ENCODE measurements around the gene OR10V1.

OR10V1 gene

GRCh38 chr11:59754494-59754858 lies 40.8 kb upstream of the OR10V1 start:
- DNase-seq (ENCODE audit: insufficient read length, low spot score) (peak; percentile 31), FAIRE-seq (peak; percentile 13)
- TF ChIP-seq POLR2A (IDR thresholded peaks at IDR 0.05; ENCODE audit: low read depth, low read length) (no peak), POLR2AphosphoS5 (IDR thresholded peaks at IDR 0.05; ENCODE audit: low read depth, low read length) (no peak), SPI1 (IDR thresholded peaks at IDR 0.05; ENCODE audit: low read depth, low read length) (no peak), PAX5 (IDR thresholded peaks at IDR 0.05; ENCODE audit: insufficient read depth, low read length, severe bottlenecking) (no peak), POU2F2 (IDR thresholded peaks at IDR 0.05; ENCODE audit: low read depth, low read length) (no peak), TAF1 (IDR thresholded peaks at IDR 0.05; ENCODE audit: low read depth, low read length) (no peak)

DNA sequence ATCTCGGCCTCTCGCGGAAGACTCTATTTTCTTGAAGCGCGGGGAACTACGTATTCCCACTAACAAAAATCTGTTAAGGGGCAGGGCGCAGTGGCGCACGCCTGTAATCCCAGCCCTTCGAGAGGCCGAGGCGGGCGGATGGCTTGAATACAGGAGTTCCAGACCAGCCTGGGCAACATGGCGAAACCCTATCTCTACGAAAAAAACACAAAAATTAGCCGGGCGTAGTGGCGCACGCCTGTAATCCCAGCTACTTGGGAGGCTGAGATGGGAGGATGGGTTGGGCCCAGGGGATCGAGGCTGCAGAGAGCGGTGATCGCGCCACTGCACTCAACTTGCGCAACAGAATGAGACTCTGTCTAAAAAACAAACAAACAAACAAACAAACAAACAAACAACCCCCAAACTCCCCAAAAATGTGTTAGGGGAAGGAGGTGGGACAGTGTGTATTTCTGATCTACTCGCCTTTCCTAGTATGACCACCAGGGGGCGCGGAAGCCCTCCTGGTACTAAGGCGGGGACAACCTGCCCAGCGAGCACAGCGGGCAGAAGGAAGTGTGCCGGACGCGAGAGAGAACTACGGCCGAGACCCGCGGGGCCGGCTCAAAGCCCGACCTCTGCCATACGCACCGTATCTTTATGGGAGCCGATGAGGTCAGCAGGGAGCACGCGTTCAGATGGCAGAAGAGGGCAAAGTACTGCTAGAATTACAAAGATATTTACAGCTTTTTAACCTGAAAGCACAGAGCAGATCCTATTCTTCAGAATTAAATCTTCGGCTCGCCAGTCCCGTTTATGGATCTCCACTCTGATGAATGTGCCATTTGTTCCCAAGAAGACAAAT lies 40.2 kb upstream of the OR10V1 start:
- peak; percentile 84 for DNase-seq (ENCODE audit: insufficient read length, low spot score)
- no peak for TF ChIP-seq TAF1 (IDR thresholded peaks at IDR 0.05; ENCODE audit: low read depth, low read length)
- no peak for TF ChIP-seq POLR2AphosphoS5 (IDR thresholded peaks at IDR 0.05; ENCODE audit: low read depth, low read length)
- TF ChIP-seq PAX5 (IDR thresholded peaks at IDR 0.05; ENCODE audit: insufficient read depth, low read length, severe bottlenecking), result no peak
- no peak for TF ChIP-seq POLR2A (IDR thresholded peaks at IDR 0.05; ENCODE audit: low read depth, low read length)
- no peak for TF ChIP-seq POU2F2 (IDR thresholded peaks at IDR 0.05; ENCODE audit: low read depth, low read length)
- TF ChIP-seq SPI1 (IDR thresholded peaks at IDR 0.05; ENCODE audit: low read depth, low read length), result no peak
- FAIRE-seq, result peak; percentile 98

GRCh38 chr11:59746111-59746510 lies 32.5 kb upstream of the OR10V1 start:
- FAIRE-seq, result no peak
- DNase-seq (ENCODE audit: insufficient read length, low spot score), result no peak
- TF ChIP-seq SPI1 (IDR thresholded peaks at IDR 0.05; ENCODE audit: low read depth, low read length) (no peak), POLR2AphosphoS5 (IDR thresholded peaks at IDR 0.05; ENCODE audit: low read depth, low read length) (no peak), POLR2A (IDR thresholded peaks at IDR 0.05; ENCODE audit: low read depth, low read length) (no peak), TAF1 (IDR thresholded peaks at IDR 0.05; ENCODE audit: low read depth, low read length) (no peak), PAX5 (IDR thresholded peaks at IDR 0.05; ENCODE audit: insufficient read depth, low read length, severe bottlenecking) (no peak)

- no peak for FAIRE-seq
- DNase-seq (ENCODE audit: insufficient read length, low spot score), result no peak
- TF ChIP-seq POLR2A (IDR thresholded peaks at IDR 0.05; ENCODE audit: low read depth, low read length), result no peak
- no peak for TF ChIP-seq POLR2AphosphoS5 (IDR thresholded peaks at IDR 0.05; ENCODE audit: low read depth, low read length)
- TF ChIP-seq TAF1 (IDR thresholded peaks at IDR 0.05; ENCODE audit: low read depth, low read length), result no peak
- TF ChIP-seq POU2F2 (IDR thresholded peaks at IDR 0.05; ENCODE audit: low read depth, low read length), result no peak
- no peak for TF ChIP-seq PAX5 (IDR thresholded peaks at IDR 0.05; ENCODE audit: insufficient read depth, low read length, severe bottlenecking)
- no peak for TF ChIP-seq SPI1 (IDR thresholded peaks at IDR 0.05; ENCODE audit: low read depth, low read length)
Measured at GRCh38 chr11:59730896-59731565, 17.4 kb upstream of the OR10V1 start.

GRCh38 chr11:59729834-59730233 lies 16.2 kb upstream of the OR10V1 start:
- no peak for DNase-seq (ENCODE audit: insufficient read length, low spot score)
- TF ChIP-seq POLR2A (IDR thresholded peaks at IDR 0.05; ENCODE audit: low read depth, low read length) (no peak), POU2F2 (IDR thresholded peaks at IDR 0.05; ENCODE audit: low read depth, low read length) (no peak), POLR2AphosphoS5 (IDR thresholded peaks at IDR 0.05; ENCODE audit: low read depth, low read length) (no peak), PAX5 (IDR thresholded peaks at IDR 0.05; ENCODE audit: insufficient read depth, low read length, severe bottlenecking) (no peak), SPI1 (IDR thresholded peaks at IDR 0.05; ENCODE audit: low read depth, low read length) (no peak), TAF1 (IDR thresholded peaks at IDR 0.05; ENCODE audit: low read depth, low read length) (no peak)
- FAIRE-seq, result no peak

DNA sequence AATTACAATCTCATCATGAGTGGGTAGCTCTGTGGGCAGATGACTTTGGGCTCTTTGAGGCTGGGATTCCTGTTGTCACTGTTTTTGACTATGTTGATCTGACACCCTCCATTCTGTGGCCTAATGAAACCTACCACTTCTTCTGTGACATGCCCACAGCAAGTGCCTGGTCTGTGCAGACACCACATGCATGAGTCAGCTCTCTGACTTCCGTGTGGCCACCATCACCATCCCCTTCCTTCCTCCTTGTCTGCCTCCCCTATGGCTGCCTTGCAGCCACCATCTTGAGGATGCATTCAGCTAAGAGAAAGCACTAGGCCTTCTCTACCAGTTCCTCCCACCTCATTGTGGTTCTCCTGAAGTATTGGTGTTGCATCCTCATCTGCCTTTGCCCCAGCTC lies 15.3 kb upstream of the OR10V1 start:
- FAIRE-seq (no peak), DNase-seq (ENCODE audit: insufficient read length, low spot score) (no peak)
- no peak for TF ChIP-seq PAX5 (IDR thresholded peaks at IDR 0.05; ENCODE audit: insufficient read depth, low read length, severe bottlenecking)
- TF ChIP-seq POLR2AphosphoS5 (IDR thresholded peaks at IDR 0.05; ENCODE audit: low read depth, low read length), result no peak
- TF ChIP-seq SPI1 (IDR thresholded peaks at IDR 0.05; ENCODE audit: low read depth, low read length), result no peak
- no peak for TF ChIP-seq POU2F2 (IDR thresholded peaks at IDR 0.05; ENCODE audit: low read depth, low read length)
- TF ChIP-seq POLR2A (IDR thresholded peaks at IDR 0.05; ENCODE audit: low read depth, low read length), result no peak
- TF ChIP-seq TAF1 (IDR thresholded peaks at IDR 0.05; ENCODE audit: low read depth, low read length), result no peak

DNA sequence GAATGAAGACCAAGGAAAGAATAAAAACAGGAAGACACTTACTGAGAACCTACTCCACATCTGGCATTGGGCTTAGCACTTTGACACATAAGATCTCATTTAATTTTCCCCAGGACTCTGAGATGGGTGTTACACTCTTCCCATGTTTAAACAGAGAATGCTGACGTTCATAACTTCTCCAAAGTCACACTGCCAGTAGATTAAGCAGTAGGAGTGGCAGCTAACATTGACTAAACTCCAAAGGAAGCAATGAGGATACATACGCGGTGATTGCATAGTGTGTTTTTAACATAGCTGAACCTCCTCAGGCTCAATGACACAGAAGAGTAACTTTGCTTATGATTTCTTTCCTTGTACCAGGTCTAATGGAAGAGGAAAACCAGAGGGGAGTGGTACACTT lies 14.5 kb upstream of the OR10V1 start:
- no peak for DNase-seq (ENCODE audit: insufficient read length, low spot score)
- TF ChIP-seq TAF1 (IDR thresholded peaks at IDR 0.05; ENCODE audit: low read depth, low read length) (no peak), POLR2AphosphoS5 (IDR thresholded peaks at IDR 0.05; ENCODE audit: low read depth, low read length) (no peak), POU2F2 (IDR thresholded peaks at IDR 0.05; ENCODE audit: low read depth, low read length) (no peak), SPI1 (IDR thresholded peaks at IDR 0.05; ENCODE audit: low read depth, low read length) (no peak), PAX5 (IDR thresholded peaks at IDR 0.05; ENCODE audit: insufficient read depth, low read length, severe bottlenecking) (no peak), POLR2A (IDR thresholded peaks at IDR 0.05; ENCODE audit: low read depth, low read length) (no peak)
- FAIRE-seq, result no peak

GRCh38 chr11:59727426-59727825 lies 13.8 kb upstream of the OR10V1 start:
- DNase-seq (ENCODE audit: insufficient read length, low spot score) (no peak), FAIRE-seq (no peak)
- TF ChIP-seq SPI1 (IDR thresholded peaks at IDR 0.05; ENCODE audit: low read depth, low read length), result no peak
- no peak for TF ChIP-seq POLR2AphosphoS5 (IDR thresholded peaks at IDR 0.05; ENCODE audit: low read depth, low read length)
- TF ChIP-seq TAF1 (IDR thresholded peaks at IDR 0.05; ENCODE audit: low read depth, low read length), result no peak
- TF ChIP-seq POU2F2 (IDR thresholded peaks at IDR 0.05; ENCODE audit: low read depth, low read length), result no peak
- TF ChIP-seq POLR2A (IDR thresholded peaks at IDR 0.05; ENCODE audit: low read depth, low read length), result no peak
- no peak for TF ChIP-seq PAX5 (IDR thresholded peaks at IDR 0.05; ENCODE audit: insufficient read depth, low read length, severe bottlenecking)

- FAIRE-seq (no peak), DNase-seq (ENCODE audit: insufficient read length, low spot score) (no peak)
- no peak for TF ChIP-seq TAF1 (IDR thresholded peaks at IDR 0.05; ENCODE audit: low read depth, low read length)
Measured at GRCh38 chr11:59724066-59724465, 10.4 kb upstream of the OR10V1 start.

Data from GM12891 (cell line).